GM12801 (cell line): ENCODE data around the gene TLE3.

Experiments
- CTCF ChIP-seq: IDR thresholded peaks from one replicate; pipeline ENCODE4 v1.5.1; 2011; ENCODE audit warnings: control low read depth; ENCODE audit not compliant: insufficient read length; ENCODE audit errors: extremely low read depth

The TLE3 gene

GRCh38 chr15:70132139-70132538, 34.4 kb upstream of the TLE3 start:
- TF ChIP-seq CTCF: no peak

DNA sequence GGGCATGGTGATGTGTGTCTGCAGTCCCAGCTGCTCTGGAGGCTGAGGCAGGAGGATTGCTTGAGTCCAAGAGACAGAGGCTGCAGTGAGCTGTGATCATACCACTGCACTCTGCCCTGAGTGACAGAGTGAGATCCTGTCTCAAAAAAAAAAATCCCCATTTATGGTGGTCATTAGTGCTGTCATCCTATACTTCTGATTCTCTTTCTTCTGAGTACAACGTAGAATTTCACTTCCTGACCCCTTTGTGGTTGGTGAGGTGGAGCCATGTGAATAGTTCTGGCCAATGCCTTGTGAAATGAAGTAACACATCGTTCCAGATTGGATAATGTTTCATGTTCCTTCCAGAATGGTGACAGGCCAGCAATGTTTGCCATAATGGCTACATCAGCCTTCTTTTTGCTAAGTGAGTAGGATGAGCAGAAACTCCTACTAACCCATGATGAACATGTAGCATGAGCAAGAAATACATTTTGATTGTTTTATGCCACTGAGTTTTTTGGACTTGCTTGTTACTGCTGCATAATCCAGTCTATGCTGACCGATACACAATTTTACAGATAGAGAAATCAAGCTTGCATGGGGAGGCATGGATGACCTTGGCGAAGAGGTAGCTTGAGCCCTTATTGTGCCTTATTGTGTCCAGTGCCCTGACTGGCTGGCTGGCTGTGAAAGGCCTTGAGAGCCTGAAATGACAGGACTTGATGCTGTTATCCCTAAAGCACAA, 30.9 kb upstream of the TLE3 start:
- no peak for TF ChIP-seq CTCF

DNA sequence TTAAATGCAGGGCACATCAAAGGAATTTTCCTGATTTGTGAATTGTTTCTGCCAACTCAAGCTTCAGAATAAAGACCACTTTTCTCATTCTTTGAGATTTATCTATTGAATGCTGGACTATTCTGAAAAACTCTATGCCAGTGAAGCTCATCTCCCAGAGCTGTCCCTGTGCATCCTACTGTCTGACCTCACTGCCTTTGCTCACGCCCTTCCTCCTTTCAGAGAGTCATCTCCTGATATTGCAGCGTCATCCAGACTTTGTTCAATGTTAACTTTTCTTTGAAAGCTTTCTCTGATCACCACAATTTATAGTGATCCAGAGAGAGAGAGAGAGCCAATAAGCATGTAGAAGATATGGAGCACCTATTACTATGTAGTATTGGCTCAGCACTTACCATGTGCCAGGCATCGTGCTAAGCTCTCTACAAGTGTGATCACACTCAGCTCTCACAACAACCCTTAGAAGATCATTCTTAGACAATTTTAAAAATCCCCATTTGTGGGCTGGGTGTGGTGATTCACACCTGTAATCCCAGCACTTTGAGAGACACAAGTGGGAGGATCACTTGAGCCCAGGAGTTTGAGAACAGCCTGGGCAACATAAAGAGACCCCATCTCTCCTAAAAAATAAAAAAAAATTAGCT, 30.2 kb upstream of the TLE3 start:
- no peak for TF ChIP-seq CTCF

DNA sequence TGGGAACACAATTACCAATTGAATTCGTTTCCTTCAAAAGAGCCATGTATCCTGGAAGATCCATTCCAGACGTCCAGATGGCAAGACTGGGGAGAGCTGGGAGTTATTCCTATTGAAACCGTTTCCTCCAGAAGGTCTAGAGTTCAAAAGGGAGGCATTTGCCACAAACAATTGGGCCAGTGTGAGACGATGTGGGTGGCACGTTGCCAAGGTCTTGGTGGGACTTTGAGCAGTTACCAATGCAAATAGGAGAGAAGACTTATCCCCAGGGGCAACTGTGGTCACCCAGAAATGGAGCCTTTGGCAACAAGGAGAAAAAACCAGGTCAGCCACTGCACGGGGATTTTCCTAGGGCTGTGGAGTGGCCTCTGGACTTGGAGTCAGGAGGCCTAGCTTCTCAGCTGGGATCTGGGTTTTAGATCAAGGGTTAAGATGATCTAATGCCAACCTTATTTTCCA, 29.6 kb upstream of the TLE3 start:
- no peak for TF ChIP-seq CTCF

DNA sequence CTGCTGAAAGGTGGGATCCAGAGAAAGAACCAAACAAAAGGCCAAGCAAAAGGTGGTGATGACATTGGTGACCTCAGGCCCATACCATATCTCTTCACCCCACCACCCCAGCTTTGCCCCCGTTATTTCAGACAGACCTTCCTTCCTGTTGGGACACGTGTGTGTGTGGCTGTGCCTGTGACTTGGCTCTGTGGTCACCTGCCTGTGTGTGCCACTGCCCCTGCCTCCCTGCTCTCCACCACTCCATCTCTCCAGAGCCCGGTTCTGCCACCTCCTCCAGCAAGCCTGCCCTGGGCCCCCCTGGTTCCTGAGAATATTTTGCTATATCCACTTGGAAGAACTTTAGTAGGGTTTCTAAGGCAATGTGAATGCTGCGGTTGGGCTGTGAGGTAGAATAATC, 28.6 kb upstream of the TLE3 start:
- TF ChIP-seq CTCF: no peak

DNA sequence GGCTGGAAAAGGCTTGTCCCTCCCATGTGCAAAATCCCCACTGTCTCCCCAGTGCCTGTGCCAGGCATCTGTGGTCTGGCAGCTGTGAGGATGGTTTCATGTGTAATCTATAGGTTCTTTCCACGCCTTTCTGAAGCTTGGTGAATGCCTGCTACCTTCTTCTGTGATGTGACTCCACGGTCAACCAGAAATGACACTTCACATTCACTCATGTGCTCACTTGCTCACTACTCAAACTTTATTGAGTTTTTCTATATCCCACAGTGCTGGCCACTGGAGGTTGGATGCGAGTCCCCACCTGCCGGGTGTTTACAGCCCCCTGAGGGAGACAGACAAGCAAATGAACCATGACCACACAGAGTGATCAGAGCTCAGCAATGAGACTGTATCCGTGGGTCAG, 27.9 kb upstream of the TLE3 start:
- TF ChIP-seq CTCF: no peak

GRCh38 chr15:70121624-70122302, 24.0 kb upstream of the TLE3 start:
- TF ChIP-seq CTCF: no peak
